GM12878 (cell line): ENCODE measurements around the gene CAMTA2. TPM values are rescaled to one million over a fixed set of nuclear protein-coding genes. Genes with fewer than 3 reads are reported as not detected.
A peak's percentile ranks its signal among the peaks of the same experiment; 100 is the strongest.

Source experiments
- EED ChIP-seq: sonication (generic); IDR thresholded peaks from 2 replicates; pipeline ENCODE4 v1.6.1; 2016; ENCODE audit warnings: antibody characterized with exemption, low read depth
- MEF2B ChIP-seq: fragments of 450-650 bp; IDR thresholded peaks from 2 replicates; pipeline ENCODE4 v1.6.1; 2018; ENCODE audit warnings: mild to moderate bottlenecking, moderate library complexity; ENCODE audit not compliant: partially characterized antibody, poor library complexity, severe bottlenecking
- NRF1 ChIP-seq: conservative IDR thresholded peaks from 2 replicates; pipeline ENCODE4 v1.6.1; 2011; ENCODE audit warnings: mild to moderate bottlenecking, low read depth, low read length, improper control_type of control experiment
- POU2F2 ChIP-seq: IDR thresholded peaks from 3 replicates; pipeline ENCODE4 v1.6.1; 2011; ENCODE audit warnings: low read depth, mild to moderate bottlenecking, low read length, borderline replicate concordance
- PRDM15 ChIP-seq: fragments of 450-650 bp; formaldehyde crosslinking; IDR thresholded peaks from 2 replicates; pipeline ENCODE4 v1.4.0; 2020; ENCODE audit warnings: mild to moderate bottlenecking, moderate library complexity
- polyA plus RNA-seq, 11 experiments: library from polyadenylated mRNA; depleted of rRNA in 4 of 11; unstranded in 6 of 11; stranded (reverse) in 5 of 11; fragments of >200 nt; fragmentation: Nextera tagmentation in 4 of 11; fragmentation: Illumina TruSeq in 1 of 11; extraction: Ambion mirVana in 4 of 11; extraction: Trizol in 1 of 11; gene quantifications; 1 replicate in 1 of 11; 2 replicates in 10 of 11; pipeline versions ENCODE4 v1.2.1 to v1.2.3, GENCODE V29; 2011 to 2016; ENCODE audit warnings: inconsistent platforms in 2 of 11, missing spikeins in 2 of 11, low read depth in 1 of 11
- total RNA-seq, 4 experiments: library from RNA; depleted of rRNA in 3 of 4; stranded (reverse); fragments of >200 nt in 3 of 4; fragmentation: Illumina TruSeq in 1 of 4; extraction: Trizol in 1 of 4; gene quantifications; 2 replicates each; pipeline versions ENCODE4 v1.2.1 to v1.2.3, GENCODE V29; 2013 to 2021
- TF ChIP-seq, protein P1 (sequence below): IDR thresholded peaks from 2 replicates; pipeline ENCODE4 v1.6.1; 2012; ENCODE audit warnings: mild to moderate bottlenecking, low read depth, low read length

Gene CAMTA2
- total and polyA plus RNA-seq, 10 of the 15 experiments (the other 5 are each of a cell fraction or from before 2014, with no cell fraction given): 0.42 to 29.3 (median 11.2) TPM

GRCh38 chr17:4944163-4944553 is 43.3 kb downstream of the CAMTA2 start (continued):
- 0 out of 2 replicates have a peak, but pooled peaks have one; percentile 29 for TF ChIP-seq PRDM15
- TF ChIP-seq MEF2B: peak; percentile 69
- 0 out of 2 replicates have a peak, but pooled peaks have one; percentile 30 for TF ChIP-seq EED
- TF ChIP-seq POU2F2: no peak
- TF ChIP-seq NRF1: no peak
- TF ChIP-seq, protein P1, sequence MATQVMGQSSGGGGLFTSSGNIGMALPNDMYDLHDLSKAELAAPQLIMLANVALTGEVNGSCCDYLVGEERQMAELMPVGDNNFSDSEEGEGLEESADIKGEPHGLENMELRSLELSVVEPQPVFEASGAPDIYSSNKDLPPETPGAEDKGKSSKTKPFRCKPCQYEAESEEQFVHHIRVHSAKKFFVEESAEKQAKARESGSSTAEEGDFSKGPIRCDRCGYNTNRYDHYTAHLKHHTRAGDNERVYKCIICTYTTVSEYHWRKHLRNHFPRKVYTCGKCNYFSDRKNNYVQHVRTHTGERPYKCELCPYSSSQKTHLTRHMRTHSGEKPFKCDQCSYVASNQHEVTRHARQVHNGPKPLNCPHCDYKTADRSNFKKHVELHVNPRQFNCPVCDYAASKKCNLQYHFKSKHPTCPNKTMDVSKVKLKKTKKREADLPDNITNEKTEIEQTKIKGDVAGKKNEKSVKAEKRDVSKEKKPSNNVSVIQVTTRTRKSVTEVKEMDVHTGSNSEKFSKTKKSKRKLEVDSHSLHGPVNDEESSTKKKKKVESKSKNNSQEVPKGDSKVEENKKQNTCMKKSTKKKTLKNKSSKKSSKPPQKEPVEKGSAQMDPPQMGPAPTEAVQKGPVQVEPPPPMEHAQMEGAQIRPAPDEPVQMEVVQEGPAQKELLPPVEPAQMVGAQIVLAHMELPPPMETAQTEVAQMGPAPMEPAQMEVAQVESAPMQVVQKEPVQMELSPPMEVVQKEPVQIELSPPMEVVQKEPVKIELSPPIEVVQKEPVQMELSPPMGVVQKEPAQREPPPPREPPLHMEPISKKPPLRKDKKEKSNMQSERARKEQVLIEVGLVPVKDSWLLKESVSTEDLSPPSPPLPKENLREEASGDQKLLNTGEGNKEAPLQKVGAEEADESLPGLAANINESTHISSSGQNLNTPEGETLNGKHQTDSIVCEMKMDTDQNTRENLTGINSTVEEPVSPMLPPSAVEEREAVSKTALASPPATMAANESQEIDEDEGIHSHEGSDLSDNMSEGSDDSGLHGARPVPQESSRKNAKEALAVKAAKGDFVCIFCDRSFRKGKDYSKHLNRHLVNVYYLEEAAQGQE: no peak
